Panc1 (cell line): Measurements from ENCODE around the gene LURAP1L. TPM values are rescaled to one million over a fixed set of nuclear protein-coding genes. Genes with fewer than 3 reads are reported as not detected.

Source experiments
- ATAC-seq: fragments of 200-7000 bp; cut with Tn5 transposase; 2 replicates; pipeline ENCODE4 v1.9.1; 2020; ENCODE audit warnings: mild to moderate bottlenecking, moderate library complexity
- BruUV-seq: library from RNA; stranded (reverse); fragments of 400-500 nt; replicated peaks from 2 replicates; lab custom pipeline; 2021; lab: Mats Ljungman, UMichigan
- CTCF ChIA-PET: fragments of 300-600 bp; sonication (Branson Sonifier 250); formaldehyde crosslinking; loops from one replicate; lab custom pipeline; 2022; ENCODE audit warnings: antibody characterized with exemption; lab: Charles Lee
- POLR2A ChIA-PET: fragments of 300-600 bp; sonication (Branson Sonifier 250); formaldehyde crosslinking; loops from one replicate; lab custom pipeline; 2022; ENCODE audit warnings: antibody characterized with exemption; lab: Charles Lee
- DNase-seq: peaks from one replicate; pipeline ENCODE4 v3.0.0-alpha.2; 2010; ENCODE audit warnings: low read depth, low spot score
- H3K27ac ChIP-seq: 2 replicates; pipeline ENCODE4 v1.5.1; 2011; ENCODE audit warnings: mild to moderate bottlenecking, low read length, inconsistent platforms
- H3K27me3 ChIP-seq: fragments of 200-500 bp; sonication (Bioruptor generic); 2 replicates; pipeline ENCODE4 v1.6.0; 2014; ENCODE audit warnings: low read length, inconsistent platforms; ENCODE audit not compliant: control insufficient read depth, insufficient read depth
- H3K36me3 ChIP-seq: fragments of 200-500 bp; sonication (Bioruptor generic); 2 replicates; pipeline ENCODE4 v1.5.1; 2014; ENCODE audit warnings: inconsistent platforms, mild to moderate bottlenecking, low read length, moderate library complexity; ENCODE audit not compliant: control insufficient read depth, insufficient read depth
- H3K4me1 ChIP-seq: 2 replicates; pipeline ENCODE4 v1.5.1; 2011; ENCODE audit warnings: inconsistent platforms, mild to moderate bottlenecking, low read length, moderate library complexity; ENCODE audit not compliant: control insufficient read depth, insufficient read depth
- H3K4me3 ChIP-seq, 2 experiments: 2 replicates each; pipeline ENCODE4 v1.5.1; 2011 to 2012; ENCODE audit warnings: low read depth in 2 of 2, low read length in 2 of 2, mild to moderate bottlenecking in 2 of 2, inconsistent platforms in 1 of 2, moderate library complexity in 1 of 2
- H3K9me3 ChIP-seq: fragments of 200-500 bp; sonication (Bioruptor generic); 2 replicates; pipeline ENCODE4 v1.5.1; 2014; ENCODE audit warnings: low read depth, mild to moderate bottlenecking, inconsistent platforms, low read length, moderate library complexity; ENCODE audit not compliant: control insufficient read depth, insufficient read depth
- CTCF ChIP-seq: fragments of 450-650 bp; IDR thresholded peaks from 2 replicates; pipeline ENCODE4 v1.5.1; 2017; ENCODE audit warnings: mild to moderate bottlenecking
- POLR2AphosphoS5 ChIP-seq: IDR thresholded peaks from 2 replicates; pipeline ENCODE4 v1.6.1; 2012; ENCODE audit warnings: mild to moderate bottlenecking, low read depth, low read length, moderate library complexity
- REST ChIP-seq, 2 experiments: IDR thresholded peaks; 2 replicates each; pipeline ENCODE4 v1.6.1; 2011 to 2012; ENCODE audit warnings: low read depth in 2 of 2, control low read depth in 1 of 2, low read length in 1 of 2, mild to moderate bottlenecking in 1 of 2, moderate library complexity in 1 of 2; ENCODE audit not compliant: insufficient read depth in 1 of 2
- SIN3A ChIP-seq: IDR thresholded peaks from 2 replicates; pipeline ENCODE4 v1.6.1; 2012; ENCODE audit warnings: low read depth, mild to moderate bottlenecking, low read length, moderate library complexity, borderline replicate concordance; ENCODE audit not compliant: insufficient read depth
- TCF7L2 ChIP-seq: IDR thresholded peaks from 2 replicates; pipeline ENCODE4 v1.6.1; 2011; ENCODE audit warnings: mild to moderate bottlenecking, low read depth, low read length, inconsistent platforms
- in situ Hi-C: cut with HindIII; loops from 2 replicates; pipeline ENCODE4 v1.10.0; 2016; ENCODE audit warnings: low sequenced_read_pairs, low pct_unique_long_range_greater_than_20kb
- intact Hi-C: fragments of 100-400 bp; cut with micrococcal nuclease; formaldehyde crosslinking; loops from one replicate; pipeline ENCODE4 v1.10.0; 2022; ENCODE audit not compliant: unreplicated experiment
- total RNA-seq: library from RNA; stranded (reverse); gene quantifications from one replicate; pipeline ENCODE4 v1.2.1, GENCODE V29; 2021; ENCODE audit not compliant: unreplicated experiment

Gene LURAP1L
- total RNA-seq, 1 experiment from 2014 or later: 6.8 TPM

GRCh38 chr9:12766357-12766756 is 8.5 kb upstream of the LURAP1L start:
- Histone ChIP-seq H3K36me3 (no peaks in the 10 kb centered on the region), H3K4me3 (no peak overlapping the region), H3K4me1 (no peaks in the 10 kb centered on the region), H3K9me3 (no peaks in the 10 kb centered on the region), H3K27ac (no peak overlapping the region), H3K27me3 (no peaks in the 10 kb centered on the region)
- intact Hi-C loops (no loop called here), in situ Hi-C loops (no loop called here)
- DNase-seq (no peak), ATAC-seq (no peak)
- no peak for TF ChIP-seq TCF7L2
- TF ChIP-seq REST (IDR thresholded peaks at IDR 0.05; ENCODE audit: insufficient read depth in 1 of 2, low read depth in 2 of 2, low read length in 1 of 2): no peak
- no peak for TF ChIP-seq CTCF
- TF ChIP-seq SIN3A: no peak
- TF ChIP-seq POLR2AphosphoS5: no peak
- no TSS peak for BruUV-seq
- CTCF ChIA-PET: no interaction called here
- POLR2A ChIA-PET: no interaction called here

- ATAC-seq (no peak), DNase-seq (no peak)
- Histone ChIP-seq H3K4me3 (no peak overlapping the region), H3K4me1 (no peaks in the 10 kb centered on the region), H3K27ac (no peak overlapping the region), H3K36me3 (no peaks in the 10 kb centered on the region), H3K27me3 (no peaks in the 10 kb centered on the region), H3K9me3 (no peaks in the 10 kb centered on the region)
- TF ChIP-seq TCF7L2 (no peak), SIN3A (no peak), CTCF (no peak), REST (IDR thresholded peaks at IDR 0.05; ENCODE audit: insufficient read depth in 1 of 2, low read depth in 2 of 2, low read length in 1 of 2) (no peak)
- intact Hi-C loops (loop anchor here (5.0 kb wide), 1 partner anchor 112 kb away; no protein-coding TSS in a partner anchor), in situ Hi-C loops (no loop called here)
- POLR2A ChIA-PET: no interaction called here
- BruUV-seq: no TSS peak
- CTCF ChIA-PET: no interaction called here
These were observed 4.6 kb upstream of the LURAP1L start for GRCh38 chr9:12770261-12770660.
